Measurements from ENCODE around the gene LACTB.
A peak's percentile ranks its signal among the peaks of the same experiment; 100 is the strongest.

LACTB gene

DNA sequence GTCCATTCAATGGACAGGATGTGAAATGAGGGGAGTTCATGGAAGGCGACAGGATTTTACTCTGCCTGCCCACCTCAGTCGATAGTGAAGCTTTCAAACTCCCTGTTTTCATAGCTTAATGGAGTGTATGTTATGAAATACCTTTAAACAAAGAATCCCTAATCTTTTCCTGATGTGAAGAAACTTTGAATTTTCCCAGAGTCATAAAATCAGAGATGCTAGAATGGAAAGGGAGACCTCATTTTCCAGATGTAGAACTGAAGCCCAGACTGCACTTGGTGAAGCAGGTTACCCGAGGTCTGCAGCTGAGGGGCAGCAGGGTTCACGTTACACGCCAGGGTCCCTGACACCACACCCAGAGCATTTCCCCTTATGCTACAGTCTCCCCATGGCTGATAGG is 34.7 kb upstream of the LACTB start:
- Histone ChIP-seq H3K9me3 (no peaks in the 10 kb centered on the region), H3K4me1 (peaks cover 25% of the 10 kb centered on the region), H3K4me3 (ENCODE audit: low read depth, low read length) (no peak overlapping the region), H3K27me3 (no peaks in the 10 kb centered on the region), H3K36me3 (no peaks in the 10 kb centered on the region)
- no peak for DNase-seq
- TF ChIP-seq CTCF (IDR thresholded peaks at IDR 0.05; ENCODE audit: low read depth, low read length): no peak

DNA sequence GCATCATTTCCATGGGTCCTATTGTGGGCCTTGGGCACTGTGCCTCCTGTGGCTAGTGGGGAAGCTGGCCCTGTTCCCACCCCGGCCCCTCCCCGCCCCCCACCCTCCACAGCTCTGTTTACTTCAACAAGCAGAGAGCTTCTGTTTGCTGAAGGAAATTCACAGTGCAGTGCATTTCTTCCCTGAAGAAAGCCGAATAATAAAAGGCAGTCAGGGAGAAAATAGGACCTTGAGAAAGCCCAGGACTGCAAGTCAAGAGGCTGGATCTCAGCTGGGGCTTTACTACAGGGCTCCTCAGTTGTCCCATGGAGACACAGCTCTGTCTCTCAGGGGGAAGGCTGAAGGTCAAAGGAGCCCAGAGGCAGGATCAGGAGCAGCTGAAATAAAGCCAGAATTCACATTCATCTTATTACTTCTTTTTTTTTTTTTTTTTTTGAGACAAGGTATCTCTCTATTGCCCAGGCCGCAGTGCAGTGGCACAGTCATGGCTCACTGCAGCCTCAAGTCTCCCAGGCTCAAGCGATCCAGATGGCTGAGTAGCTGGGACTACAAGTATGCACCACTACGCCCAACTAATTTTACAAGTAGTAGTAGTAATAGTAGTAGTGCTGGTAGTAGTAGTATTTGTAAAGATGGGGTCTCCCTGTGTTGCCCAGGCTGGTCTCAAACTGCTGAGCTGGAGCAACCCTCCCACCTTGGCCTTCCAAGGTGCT is 33.0 kb upstream of the LACTB start:
- H3K36me3 ChIP-seq: no peaks in the 10 kb centered on the region
- no peaks in the 10 kb centered on the region for H3K27me3 ChIP-seq
- peak overlapping the region; percentile 29; the same call in 1 of the 2 replicates for H3K4me3 ChIP-seq (ENCODE audit: low read depth, low read length)
- no peaks in the 10 kb centered on the region for H3K9me3 ChIP-seq
- TF ChIP-seq CTCF (IDR thresholded peaks at IDR 0.05; ENCODE audit: low read depth, low read length): no peak
- H3K4me1 ChIP-seq: peaks cover 18% of the 10 kb centered on the region
- no peak for DNase-seq

DNA sequence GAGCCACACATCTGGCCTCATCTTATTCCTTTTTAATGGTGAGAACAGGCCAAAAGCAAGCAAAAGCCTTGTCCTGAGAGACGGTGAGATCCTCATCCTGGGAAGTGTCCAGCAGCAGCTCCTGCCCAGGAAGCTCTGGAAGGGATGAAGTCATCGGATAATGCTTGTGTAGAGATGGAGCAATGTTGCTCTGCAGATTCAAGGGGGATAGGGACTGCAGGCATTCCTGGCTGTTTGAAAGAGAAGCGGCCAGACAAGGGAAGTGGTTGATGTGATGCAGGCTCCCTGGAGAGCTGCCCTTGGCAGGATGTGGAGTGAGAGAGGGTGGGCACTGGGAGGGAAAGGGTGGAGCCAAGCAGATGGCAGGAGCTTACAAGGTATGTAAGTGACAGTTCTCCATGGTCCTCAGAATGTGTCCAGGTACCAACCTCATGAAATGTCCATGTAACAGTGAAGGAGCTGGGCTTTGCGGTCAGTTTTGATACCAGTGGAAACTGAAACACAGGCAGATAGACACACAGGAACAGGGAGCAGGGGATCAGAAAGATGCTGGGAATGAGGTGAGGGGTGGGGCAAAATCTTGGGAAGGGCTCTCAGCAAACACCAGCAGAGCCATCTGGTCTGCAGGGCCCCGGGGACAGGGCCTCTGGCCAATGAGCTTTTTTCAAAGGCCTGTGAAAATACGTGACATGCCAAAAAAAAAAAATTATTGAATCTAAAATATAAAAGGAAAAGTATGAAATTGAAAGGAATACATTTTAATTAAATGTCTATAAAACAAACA is 32.2 kb upstream of the LACTB start:
- Histone ChIP-seq H3K4me3 (ENCODE audit: low read depth, low read length) (peak overlapping the region; percentile 29), H3K4me1 (peaks cover 18% of the 10 kb centered on the region), H3K36me3 (no peaks in the 10 kb centered on the region), H3K9me3 (no peaks in the 10 kb centered on the region), H3K27me3 (no peaks in the 10 kb centered on the region)
- no peak for TF ChIP-seq CTCF (IDR thresholded peaks at IDR 0.05; ENCODE audit: low read depth, low read length)
- peak; percentile 93 for DNase-seq

- peaks cover 18% of the 10 kb centered on the region for H3K4me1 ChIP-seq
These were observed 31.2 kb upstream of the LACTB start for GRCh38 chr15:63090472-63090871.

GRCh38 chr15:63090887-63091286 is 30.8 kb upstream of the LACTB start:
- H3K4me3 ChIP-seq (ENCODE audit: low read depth, low read length): no peak overlapping the region
- no peak for TF ChIP-seq CTCF (IDR thresholded peaks at IDR 0.05; ENCODE audit: low read depth, low read length)
- no peaks in the 10 kb centered on the region for H3K27me3 ChIP-seq
- H3K4me1 ChIP-seq: peaks cover 18% of the 10 kb centered on the region
- no peak for DNase-seq
- H3K9me3 ChIP-seq: no peaks in the 10 kb centered on the region
- H3K36me3 ChIP-seq: no peaks in the 10 kb centered on the region

More at GRCh38 chr15:63090472-63090871, 31.2 kb upstream of the LACTB start:
- no peak for TF ChIP-seq CTCF (IDR thresholded peaks at IDR 0.05; ENCODE audit: low read depth, low read length)
- Histone ChIP-seq H3K27me3 (no peaks in the 10 kb centered on the region), H3K9me3 (no peaks in the 10 kb centered on the region), H3K36me3 (no peaks in the 10 kb centered on the region), H3K4me3 (ENCODE audit: low read depth, low read length) (no peak overlapping the region)
- no peak for DNase-seq

All from BE2C (cell line).